GM06990 (cell line): ENCODE measurements around the gene TMEM52B.

Experiments used
- DNase-seq: peaks from one replicate; pipeline ENCODE4 v3.0.0-alpha.2; 2011; ENCODE audit not compliant: insufficient read length; ENCODE audit errors: extremely low read depth
- H3K27me3 ChIP-seq: replicated peaks from 2 replicates; pipeline ENCODE4 v1.6.0; 2011; ENCODE audit warnings: low read length; ENCODE audit not compliant: control insufficient read depth, insufficient read depth
- H3K36me3 ChIP-seq: 2 replicates; pipeline ENCODE4 v1.5.1; 2011; ENCODE audit warnings: low read length; ENCODE audit not compliant: control insufficient read depth, insufficient read depth
- H3K4me3 ChIP-seq: replicated peaks from 2 replicates; pipeline ENCODE4 v1.5.1; 2011; ENCODE audit warnings: low read depth, mild to moderate bottlenecking, control low read depth, low read length
- CTCF ChIP-seq: IDR thresholded peaks from 2 replicates; pipeline ENCODE4 v1.5.1; 2011; ENCODE audit warnings: low read length, control low read depth, mild to moderate bottlenecking, inconsistent platforms; ENCODE audit not compliant: insufficient read depth, poor library complexity, severe bottlenecking

The TMEM52B gene

GRCh38 chr12:10207136-10207535 lies 28.3 kb downstream of the TMEM52B start:
- no peaks in the 10 kb centered on the region for H3K36me3 ChIP-seq
- TF ChIP-seq CTCF = no peak
- H3K4me3 ChIP-seq = no peak overlapping the region
- H3K27me3 ChIP-seq = no peaks in the 10 kb centered on the region
- DNase-seq = no peak

GRCh38 chr12:10210225-10210624 lies 31.4 kb downstream of the TMEM52B start:
- Histone ChIP-seq H3K36me3 (no peaks in the 10 kb centered on the region), H3K4me3 (no peak overlapping the region), H3K27me3 (no peaks in the 10 kb centered on the region; the same call in 1 of the 2 replicates)
- TF ChIP-seq CTCF = no peak
- no peak for DNase-seq

GRCh38 chr12:10211101-10211939 lies 32.5 kb downstream of the TMEM52B start:
- no peaks in the 10 kb centered on the region for H3K36me3 ChIP-seq
- no peak for TF ChIP-seq CTCF
- no peaks in the 10 kb centered on the region; the same call in 1 of the 2 replicates for H3K27me3 ChIP-seq
- no peak overlapping the region for H3K4me3 ChIP-seq
- DNase-seq = no peak

GRCh38 chr12:10211940-10212738 lies 33.3 kb downstream of the TMEM52B start:
- Histone ChIP-seq H3K4me3 (peak overlapping the region; percentile 64), H3K36me3 (no peaks in the 10 kb centered on the region), H3K27me3 (no peaks in the 10 kb centered on the region; the same call in 1 of the 2 replicates)
- DNase-seq = peak; percentile 55
- no peak for TF ChIP-seq CTCF

GRCh38 chr12:10212739-10213131 lies 33.9 kb downstream of the TMEM52B start, which contains the start of gene GABARAPL1:
GABARAPL1 (plus strand) TSS chr12:10212877; CDS start chr12:10213130, 253 bp downstream.
- Histone ChIP-seq H3K4me3 (peak within 1 kb of the TSS; percentile 64), H3K36me3 (no peaks in the 10 kb centered on the region), H3K27me3 (no peaks in the 10 kb centered on the region; the same call in 1 of the 2 replicates)
- peak; percentile 57 for DNase-seq
- no peak for TF ChIP-seq CTCF
